MM.1S (cell line): ENCODE data around the gene ZNF57.
A peak's percentile ranks its signal among the peaks of the same experiment; 100 is the strongest.

Experiments
- CTCF ChIP-seq: fragments of 300-600 bp; sonication (generic); IDR thresholded peaks from 2 replicates; pipeline ENCODE4 v1.5.1; 2016; ENCODE audit warnings: antibody characterized with exemption, low read length, mixed read lengths
- EZH2 ChIP-seq: fragments of 300-600 bp; sonication (generic); optimal IDR thresholded peaks from 2 replicates; pipeline ENCODE3; 2017; ENCODE audit warnings: low read depth, mild to moderate bottlenecking, antibody characterized with exemption, low read length, mixed read lengths

DNA sequence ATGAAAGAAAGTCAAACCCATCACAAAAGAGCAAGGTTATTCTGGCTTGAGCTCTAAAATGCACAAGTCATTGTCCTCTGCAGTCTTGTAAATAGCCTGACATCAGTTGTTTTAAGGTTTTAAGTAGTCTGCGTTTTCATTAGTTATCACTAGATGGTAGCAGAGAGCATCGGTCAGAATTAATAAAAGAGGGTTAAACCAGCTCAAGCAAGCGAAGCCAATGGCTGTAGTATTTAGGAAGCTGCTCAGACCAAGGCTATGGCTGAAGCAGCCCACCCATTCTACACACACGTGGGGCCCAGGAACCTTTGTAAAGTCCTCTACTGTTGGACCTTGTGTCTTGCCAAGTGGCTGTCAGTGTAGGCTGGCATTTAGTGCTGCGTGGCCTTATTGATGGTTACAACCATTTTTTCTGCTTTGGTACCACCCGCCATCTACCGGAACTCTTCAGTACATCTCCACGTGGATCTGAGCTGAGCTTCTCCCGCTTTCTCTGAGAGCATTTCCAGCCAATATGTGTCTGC lies 13.3 kb upstream of the ZNF57 start:
- TF ChIP-seq CTCF: peak; percentile 75
- no peak for TF ChIP-seq EZH2
